Body of pancreas (tissue), 4 donors: ENCODE results near the gene ZNF169.

Experiments used
- CTCF ChIP-seq, 7 experiments: fragments of 450-650 bp in 4 of 7; fragments of 200-600 bp in 3 of 7; sonication (generic) in 3 of 7; IDR thresholded peaks; one replicate each; pipeline ENCODE4 v1.5.1; 2016 to 2019; ENCODE audit warnings: antibody characterized with exemption in 7 of 7
- POLR2A ChIP-seq, 3 donors: fragments of 450-650 bp; IDR thresholded peaks; one replicate each; pipeline ENCODE4 v1.6.1; 2016; ENCODE audit warnings: antibody characterized with exemption in 3 of 3, mild to moderate bottlenecking in 2 of 3

- no peak for TF ChIP-seq CTCF (IDR thresholded peaks at IDR 0.05)
- no peak for TF ChIP-seq POLR2A (IDR thresholded peaks at IDR 0.05)
These were observed 41.6 kb downstream of the ZNF169 start for GRCh38 chr9:94300470-94301301.
